Stimulated activated memory B cell treated with anti-CD40 and anti-IgM and Interleukin-4, amounts not matched to agents 10 μg/mL and 1 μg/mL and 100 μg/mL, for 72 hours (primary cell): ENCODE measurements around the gene TMEM248.
A peak's percentile ranks its signal among the peaks of the same experiment; 100 is the strongest.
"Not testable (repeated sequence)": the region's sequence is repeated elsewhere in the genome, so short reads cannot be mapped to it uniquely, and the experiment has no call there.

Experiments used
- ATAC-seq: fragments of 150-1000 bp; cut with Tn5 transposase; 2 replicates; pipeline ENCODE4 v1.10.0; 2021
- H3K27ac Mint-ChIP-seq: one replicate; pipeline ENCODE4 v1.8.0; 2022; ENCODE audit warnings: mild to moderate bottlenecking, mixed read lengths
- H3K27me3 Mint-ChIP-seq: one replicate; pipeline ENCODE4 v1.8.0; 2022; ENCODE audit warnings: mixed read lengths
- H3K36me3 Mint-ChIP-seq: one replicate; pipeline ENCODE4 v1.8.0; 2022; ENCODE audit warnings: mixed read lengths
- H3K4me1 Mint-ChIP-seq: one replicate; pipeline ENCODE4 v1.8.0; 2022; ENCODE audit warnings: mixed read lengths
- H3K4me3 Mint-ChIP-seq: one replicate; pipeline ENCODE4 v1.8.0; 2022; ENCODE audit warnings: mild to moderate bottlenecking, moderate library complexity, mixed read lengths
- H3K9me3 Mint-ChIP-seq: one replicate; pipeline ENCODE4 v1.8.0; 2022; ENCODE audit warnings: mixed read lengths

Gene TMEM248, protein sequence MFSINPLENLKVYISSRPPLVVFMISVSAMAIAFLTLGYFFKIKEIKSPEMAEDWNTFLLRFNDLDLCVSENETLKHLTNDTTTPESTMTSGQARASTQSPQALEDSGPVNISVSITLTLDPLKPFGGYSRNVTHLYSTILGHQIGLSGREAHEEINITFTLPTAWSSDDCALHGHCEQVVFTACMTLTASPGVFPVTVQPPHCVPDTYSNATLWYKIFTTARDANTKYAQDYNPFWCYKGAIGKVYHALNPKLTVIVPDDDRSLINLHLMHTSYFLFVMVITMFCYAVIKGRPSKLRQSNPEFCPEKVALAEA

DNA sequence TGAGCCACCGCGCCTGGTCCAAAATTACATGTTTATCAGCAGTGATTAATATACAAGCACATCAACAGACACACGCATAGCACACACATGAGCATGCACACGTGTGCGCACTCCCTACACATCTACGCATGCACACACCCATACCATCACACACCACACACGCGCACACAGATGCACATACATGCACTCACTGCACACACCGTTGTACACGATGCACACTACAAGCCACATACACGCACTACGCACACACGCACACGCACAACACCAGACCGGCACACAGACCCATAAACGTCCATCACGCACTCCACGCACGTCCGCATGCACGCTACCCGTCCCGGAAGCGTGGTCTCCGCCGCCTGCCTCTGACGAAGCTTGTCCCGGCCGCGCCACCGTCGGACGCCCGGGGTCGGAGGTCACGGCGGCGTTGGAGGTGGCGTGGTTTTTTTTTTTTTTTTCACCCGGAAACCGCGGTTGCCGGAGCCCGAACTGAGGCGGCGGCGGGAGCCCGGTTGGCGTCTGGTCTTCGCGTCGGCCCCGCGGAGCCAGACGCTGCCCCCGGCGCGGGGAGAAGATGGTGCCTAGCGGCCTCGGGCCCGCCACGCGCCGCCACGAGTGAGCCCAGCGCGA is at the start of gene TMEM248:
TMEM248 (plus strand) TSS at position 457 of the 627 bp plus-strand sequence. CDS start 20,641 bp downstream, outside the sequence.
- H3K4me1 Mint-ChIP-seq, result peaks cover 33% of the 10 kb centered on the region
- peak within 1 kb of the TSS; percentile 90 for H3K27ac Mint-ChIP-seq
- H3K36me3 Mint-ChIP-seq, result peaks cover 9% of the 10 kb centered on the region
- no peaks in the 10 kb centered on the region for H3K27me3 Mint-ChIP-seq
- ATAC-seq, result peak; percentile 95
- H3K9me3 Mint-ChIP-seq, result no peaks in the 10 kb centered on the region
- H3K4me3 Mint-ChIP-seq, result peak within 1 kb of the TSS; percentile 95

DNA sequence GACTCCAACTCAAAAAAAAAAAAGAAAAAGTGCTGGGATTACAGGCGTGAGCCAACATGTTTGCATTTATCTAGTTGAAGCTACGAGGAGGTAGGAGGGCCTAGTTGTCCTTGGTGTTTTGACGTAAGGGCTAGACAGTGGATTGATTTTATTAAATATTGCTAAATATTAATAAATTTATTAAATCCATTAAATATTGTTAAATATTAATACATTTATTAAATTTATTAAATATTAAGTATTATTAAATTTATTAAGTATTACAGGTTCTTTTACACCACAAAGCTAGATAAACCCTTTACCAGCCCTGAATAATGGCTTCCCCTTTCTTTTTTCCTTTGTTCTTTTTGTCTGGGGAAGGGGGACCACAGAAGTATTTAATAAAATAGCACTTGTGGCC is 47.5 kb upstream of the TMEM248 start:
- Mint-ChIP-seq H3K9me3 (no peaks in the 10 kb centered on the region), H3K27me3 (no peaks in the 10 kb centered on the region), H3K36me3 (peaks cover 31% of the 10 kb centered on the region), H3K27ac (no peak overlapping the region), H3K4me1 (peaks cover 13% of the 10 kb centered on the region), H3K4me3 (no peak overlapping the region)
- ATAC-seq, result no peak

DNA sequence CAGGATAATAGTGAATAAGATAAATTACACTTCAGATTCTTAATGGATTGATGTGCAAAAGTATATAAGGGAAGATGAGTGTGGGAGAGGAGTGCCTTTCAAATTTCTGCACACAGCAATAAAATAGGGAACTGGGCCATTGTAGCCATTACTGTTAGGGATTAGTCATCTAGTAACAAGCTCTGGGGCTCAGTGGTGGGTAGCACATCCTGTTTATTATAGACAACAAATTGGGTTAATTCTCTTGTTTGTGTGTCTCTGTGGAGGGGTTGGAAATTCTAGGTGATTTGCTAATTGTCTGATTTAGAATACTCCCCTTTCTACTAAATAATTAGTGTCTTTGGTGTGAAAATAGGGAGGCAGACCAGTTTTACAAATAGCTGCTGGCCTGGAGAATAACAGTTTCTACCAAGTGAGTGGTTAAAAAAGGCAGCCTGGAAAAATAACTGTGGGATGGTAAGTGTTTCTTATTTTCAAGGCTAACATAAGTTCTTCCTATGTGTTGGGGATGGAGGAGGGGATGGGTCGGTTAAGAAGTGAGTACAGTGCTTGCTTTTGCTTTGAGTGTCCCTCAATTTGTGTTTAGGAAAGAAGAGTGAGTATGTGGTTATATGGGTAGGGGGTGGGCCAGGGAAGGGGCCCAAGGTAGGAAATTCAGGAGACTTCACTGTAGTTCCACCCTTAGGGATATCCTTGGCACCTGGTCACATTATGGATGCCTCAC is 43.3 kb upstream of the TMEM248 start:
- ATAC-seq, result peak; percentile 87
- H3K4me1 Mint-ChIP-seq, result peaks cover 13% of the 10 kb centered on the region
- peak overlapping the region; percentile 24 for H3K4me3 Mint-ChIP-seq
- peaks cover 22% of the 10 kb centered on the region for H3K36me3 Mint-ChIP-seq
- H3K27ac Mint-ChIP-seq, result peak overlapping the region; percentile 81
- no peaks in the 10 kb centered on the region for H3K9me3 Mint-ChIP-seq
- H3K27me3 Mint-ChIP-seq, result no peaks in the 10 kb centered on the region

DNA sequence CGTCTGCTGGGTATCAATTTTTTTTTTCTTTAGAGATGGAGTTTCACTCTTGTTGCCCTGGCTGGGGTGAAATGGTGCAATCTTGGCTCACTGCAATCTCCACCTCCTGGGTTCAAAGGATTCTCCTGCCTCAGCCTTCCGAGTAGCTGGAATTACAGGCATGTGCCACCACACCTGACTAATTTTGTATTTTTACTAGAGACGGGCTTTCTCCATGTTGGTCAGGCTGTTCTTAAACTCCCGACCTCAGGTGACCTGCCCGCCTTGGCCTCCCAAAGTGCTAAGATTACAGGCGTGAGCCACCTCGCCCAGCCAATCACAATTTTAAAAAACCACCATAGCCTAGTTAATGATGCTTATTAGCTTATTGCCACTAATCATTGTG is 42.7 kb upstream of the TMEM248 start:
- not testable (repeated sequence) for H3K27me3 Mint-ChIP-seq, ATAC-seq, H3K9me3 Mint-ChIP-seq, H3K4me3 Mint-ChIP-seq
- Mint-ChIP-seq H3K4me1 (peaks cover 13% of the 10 kb centered on the region), H3K27ac (peak overlapping the region; percentile 81), H3K36me3 (peaks cover 22% of the 10 kb centered on the region)

DNA sequence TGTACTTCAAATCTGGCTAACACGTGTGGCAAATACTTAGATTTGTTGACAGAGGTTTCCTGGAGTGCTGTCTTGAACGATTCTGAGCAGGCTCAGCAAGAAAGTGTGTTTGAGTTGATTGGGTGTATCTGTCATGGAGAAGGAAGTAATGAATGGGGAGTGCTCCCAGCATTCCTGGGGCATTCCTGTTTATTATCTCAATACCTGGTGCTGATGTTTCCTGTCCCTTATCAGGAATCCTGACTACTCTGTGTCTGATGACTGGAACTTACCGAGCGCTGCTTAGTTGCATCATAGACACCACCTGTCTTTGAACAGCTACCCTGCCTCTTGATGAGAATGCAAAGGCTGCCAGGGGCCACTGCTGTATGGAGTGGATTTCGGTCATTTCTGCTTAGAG is 41.0 kb upstream of the TMEM248 start:
- Mint-ChIP-seq H3K4me3 (no peak overlapping the region), H3K27me3 (no peaks in the 10 kb centered on the region), H3K27ac (no peak overlapping the region), H3K9me3 (no peaks in the 10 kb centered on the region), H3K36me3 (peaks cover 22% of the 10 kb centered on the region), H3K4me1 (peaks cover 13% of the 10 kb centered on the region)
- no peak for ATAC-seq

DNA sequence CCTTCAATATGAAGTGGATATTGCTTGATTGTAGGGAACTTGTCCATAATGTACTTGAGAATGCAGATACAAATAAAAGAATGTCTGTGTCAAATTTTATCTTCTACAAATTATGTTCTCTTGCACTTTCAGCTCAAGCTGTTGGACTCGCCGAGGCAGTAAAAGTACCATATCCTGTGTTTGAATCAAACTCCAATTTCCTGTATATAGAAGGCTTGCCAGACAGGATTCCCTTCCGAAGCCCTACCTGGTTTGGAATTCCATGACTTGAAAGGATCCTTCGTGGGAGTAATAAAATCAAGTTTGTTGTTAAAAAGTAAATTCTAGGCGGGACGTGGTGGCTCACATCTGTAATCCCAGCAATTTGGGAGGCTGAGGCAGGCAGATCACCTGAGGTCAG is 40.4 kb upstream of the TMEM248 start:
- not testable (repeated sequence) for H3K4me3 Mint-ChIP-seq, H3K9me3 Mint-ChIP-seq, H3K27me3 Mint-ChIP-seq, H3K27ac Mint-ChIP-seq, ATAC-seq
- Mint-ChIP-seq H3K4me1 (peaks cover 13% of the 10 kb centered on the region), H3K36me3 (peaks cover 22% of the 10 kb centered on the region)

DNA sequence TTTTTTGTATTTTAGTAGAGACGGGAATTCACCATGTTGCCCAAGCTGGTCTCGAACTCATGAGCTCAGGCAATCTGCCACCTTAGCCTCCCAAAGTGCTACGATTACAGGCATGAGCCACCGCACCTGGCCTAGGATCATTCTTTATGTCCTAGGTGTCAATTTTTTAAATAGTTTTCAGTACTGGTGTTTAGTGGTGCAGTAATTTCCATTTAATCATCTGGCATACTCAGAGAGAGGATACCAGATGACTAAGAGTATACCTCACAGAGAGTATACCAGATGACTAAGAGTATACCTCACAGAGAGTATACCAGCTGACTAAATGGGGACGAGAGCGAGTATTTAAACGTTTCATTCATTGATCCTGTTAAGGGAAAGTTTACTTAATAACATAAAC is 37.3 kb upstream of the TMEM248 start:
- H3K36me3 Mint-ChIP-seq, result peaks cover 31% of the 10 kb centered on the region
- no peaks in the 10 kb centered on the region for H3K9me3 Mint-ChIP-seq
- H3K4me1 Mint-ChIP-seq, result peaks cover 16% of the 10 kb centered on the region
- no peak overlapping the region for H3K27ac Mint-ChIP-seq
- no peak overlapping the region for H3K4me3 Mint-ChIP-seq
- ATAC-seq, result no peak
- H3K27me3 Mint-ChIP-seq, result no peaks in the 10 kb centered on the region

DNA sequence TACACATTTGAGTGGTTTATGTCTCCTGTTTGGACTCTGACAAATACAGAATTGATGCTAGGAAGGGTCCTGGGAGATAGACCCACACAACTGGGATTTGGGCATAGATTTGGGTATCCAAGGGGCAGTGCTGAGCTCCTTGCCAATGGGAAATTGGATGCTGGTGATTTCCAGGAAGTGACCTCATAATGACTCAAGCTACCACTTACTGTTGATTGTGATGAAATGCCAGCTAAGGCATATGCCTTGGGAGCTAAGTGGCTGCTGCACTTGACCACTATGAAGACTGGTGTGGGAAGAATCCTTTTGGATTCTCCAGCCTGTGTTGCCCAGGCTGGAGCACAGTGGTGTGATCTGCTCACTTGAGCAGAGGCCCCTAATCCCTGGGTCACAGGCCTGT is 36.5 kb upstream of the TMEM248 start:
- not testable (repeated sequence) for H3K27me3 Mint-ChIP-seq, H3K9me3 Mint-ChIP-seq, ATAC-seq, H3K27ac Mint-ChIP-seq, H3K4me3 Mint-ChIP-seq
- Mint-ChIP-seq H3K36me3 (peaks cover 26% of the 10 kb centered on the region), H3K4me1 (peaks cover 16% of the 10 kb centered on the region)

DNA sequence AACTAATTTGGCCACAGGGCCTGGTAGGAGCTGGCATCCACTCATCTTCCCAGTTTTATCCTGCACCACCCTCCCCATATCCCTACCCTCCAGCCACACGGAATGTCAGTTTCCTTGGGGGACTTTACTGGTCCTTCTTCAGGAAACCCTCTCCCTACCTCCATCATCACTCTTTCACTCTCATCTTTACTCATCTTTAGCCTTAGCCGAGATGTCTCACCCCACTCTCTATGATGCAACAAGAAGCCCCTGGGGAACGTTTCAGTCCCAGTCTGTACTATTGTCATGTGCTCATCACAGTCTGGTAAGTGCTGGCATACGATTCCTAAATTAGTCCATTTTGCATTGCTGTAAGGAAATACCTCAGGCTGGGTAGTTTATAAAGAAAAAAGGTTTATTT is 34.9 kb upstream of the TMEM248 start:
- Mint-ChIP-seq H3K4me1 (peaks cover 16% of the 10 kb centered on the region), H3K9me3 (no peaks in the 10 kb centered on the region), H3K36me3 (peaks cover 20% of the 10 kb centered on the region), H3K27ac (peak overlapping the region; percentile 17), H3K27me3 (no peaks in the 10 kb centered on the region), H3K4me3 (no peak overlapping the region)
- ATAC-seq, result peak; percentile 76

DNA sequence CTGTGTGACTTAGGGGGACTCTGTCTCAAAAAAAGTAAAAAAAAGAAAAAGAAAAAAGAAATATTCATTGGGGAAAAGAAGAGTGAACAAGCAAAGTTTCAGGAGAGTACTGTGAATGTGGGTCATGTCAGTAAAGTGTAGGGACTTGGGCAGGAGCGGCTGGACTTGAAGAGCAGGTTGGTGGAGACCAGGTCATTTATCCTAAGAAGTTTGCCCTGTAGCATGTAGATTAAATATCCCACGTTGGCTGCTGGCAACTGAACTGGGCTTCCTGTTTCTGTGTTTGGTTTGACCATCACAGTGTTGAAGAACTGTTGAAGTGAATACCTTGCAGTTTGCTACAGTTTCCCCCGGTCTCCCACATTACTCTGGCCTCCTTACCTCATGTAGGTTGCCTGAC is 32.8 kb upstream of the TMEM248 start:
- peaks cover 22% of the 10 kb centered on the region for H3K36me3 Mint-ChIP-seq
- not testable (repeated sequence) for H3K27ac Mint-ChIP-seq, ATAC-seq, H3K4me3 Mint-ChIP-seq, H3K27me3 Mint-ChIP-seq, H3K9me3 Mint-ChIP-seq
- H3K4me1 Mint-ChIP-seq, result peaks cover 16% of the 10 kb centered on the region

DNA sequence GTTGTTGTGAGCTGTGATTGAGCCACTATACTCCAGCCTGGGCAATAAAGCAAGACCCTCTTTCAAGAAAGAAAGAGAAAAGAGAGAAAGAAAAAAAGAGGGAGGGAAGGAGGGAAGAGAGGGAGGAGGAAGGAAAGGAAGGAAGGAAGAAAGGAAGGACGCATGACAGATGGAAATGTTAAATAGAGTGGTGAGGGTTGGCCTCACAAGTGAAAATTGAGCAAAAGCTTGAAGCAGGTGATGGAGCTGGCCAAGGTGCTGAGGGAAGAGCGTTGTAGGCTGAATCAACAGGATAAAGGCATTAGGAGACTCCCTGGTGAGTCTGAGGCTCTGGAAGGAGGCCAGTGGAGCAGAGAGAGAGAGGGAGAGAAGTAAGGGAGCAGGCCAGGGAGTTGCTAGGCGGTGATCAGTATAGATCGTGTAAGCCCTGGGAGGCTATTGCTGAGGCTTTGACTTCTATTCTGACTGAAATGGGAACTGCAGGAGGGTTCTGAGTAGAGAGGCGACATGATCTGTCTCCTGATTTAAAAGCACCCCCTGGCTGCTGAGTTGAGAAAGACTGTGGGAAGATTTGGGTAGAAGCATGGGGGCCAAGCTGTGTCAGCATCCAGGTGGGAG is 26.5 kb upstream of the TMEM248 start:
- no peaks in the 10 kb centered on the region for H3K27me3 Mint-ChIP-seq
- no peaks in the 10 kb centered on the region for H3K4me1 Mint-ChIP-seq
- no peak overlapping the region for H3K27ac Mint-ChIP-seq
- ATAC-seq, result no peak
- H3K9me3 Mint-ChIP-seq, result no peaks in the 10 kb centered on the region
- H3K4me3 Mint-ChIP-seq, result no peak overlapping the region
- peaks cover 27% of the 10 kb centered on the region for H3K36me3 Mint-ChIP-seq

DNA sequence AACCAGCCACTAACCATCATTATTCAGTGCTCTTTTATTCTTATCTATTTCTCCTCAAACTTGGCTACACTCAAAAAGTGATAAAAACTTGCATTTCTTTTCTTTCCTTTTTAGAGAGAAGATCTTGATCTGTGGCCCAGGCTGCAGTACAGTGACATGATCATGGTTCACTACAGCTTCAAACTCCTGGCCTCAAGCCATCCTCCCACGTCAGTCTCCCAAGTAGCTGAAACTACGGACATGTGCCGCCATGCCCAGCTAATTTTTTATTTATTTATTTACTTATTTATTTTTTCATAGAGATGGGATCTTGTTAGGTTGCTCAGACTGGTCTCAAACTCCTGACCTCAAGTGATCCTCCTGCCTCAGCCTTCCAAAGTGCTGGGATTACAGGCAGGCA is 24.6 kb upstream of the TMEM248 start:
- no peaks in the 10 kb centered on the region for H3K27me3 Mint-ChIP-seq
- ATAC-seq, result no peak
- no peaks in the 10 kb centered on the region for H3K9me3 Mint-ChIP-seq
- no peak overlapping the region for H3K4me3 Mint-ChIP-seq
- H3K4me1 Mint-ChIP-seq, result no peaks in the 10 kb centered on the region
- H3K36me3 Mint-ChIP-seq, result peaks cover 29% of the 10 kb centered on the region
- H3K27ac Mint-ChIP-seq, result no peak overlapping the region

DNA sequence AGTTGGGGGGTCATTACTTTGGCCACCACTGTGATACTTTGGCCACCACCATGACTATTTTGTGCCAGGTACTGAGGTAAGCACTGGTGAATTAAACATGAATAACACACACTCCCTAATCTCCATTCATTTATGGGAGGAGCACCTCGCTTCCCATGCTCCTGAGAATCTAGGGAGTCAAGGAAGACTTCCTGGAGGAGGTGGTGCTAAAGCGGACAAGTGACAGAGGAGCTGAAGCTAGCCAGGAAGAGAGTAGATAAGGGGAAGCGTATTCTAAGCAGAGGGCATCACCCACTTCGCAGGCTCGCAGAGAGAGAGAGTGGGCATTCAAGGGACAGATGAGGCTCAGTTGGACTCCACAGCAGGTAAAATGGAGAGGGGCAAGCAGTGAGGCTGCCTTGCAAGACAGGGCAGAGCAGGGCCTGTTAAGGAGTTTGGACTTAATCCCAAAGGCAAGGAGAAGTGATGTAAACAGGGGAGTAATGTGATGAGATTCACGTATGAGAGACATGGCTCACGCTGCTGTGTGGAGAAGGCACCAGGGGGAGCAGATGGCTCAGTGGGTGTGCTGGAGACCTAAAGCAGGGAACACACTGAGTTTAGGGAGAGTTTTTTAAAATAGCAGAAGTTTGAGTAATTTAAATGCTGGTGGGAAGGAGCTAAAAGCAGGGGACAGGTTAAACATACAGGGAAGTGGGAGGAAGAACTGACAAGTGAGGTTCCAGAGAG is 21.3 kb upstream of the TMEM248 start:
- no peaks in the 10 kb centered on the region for H3K9me3 Mint-ChIP-seq
- H3K4me3 Mint-ChIP-seq, result no peak overlapping the region
- no peak for ATAC-seq
- H3K4me1 Mint-ChIP-seq, result no peaks in the 10 kb centered on the region
- H3K36me3 Mint-ChIP-seq, result peaks cover 20% of the 10 kb centered on the region
- no peak overlapping the region for H3K27ac Mint-ChIP-seq
- no peaks in the 10 kb centered on the region for H3K27me3 Mint-ChIP-seq

DNA sequence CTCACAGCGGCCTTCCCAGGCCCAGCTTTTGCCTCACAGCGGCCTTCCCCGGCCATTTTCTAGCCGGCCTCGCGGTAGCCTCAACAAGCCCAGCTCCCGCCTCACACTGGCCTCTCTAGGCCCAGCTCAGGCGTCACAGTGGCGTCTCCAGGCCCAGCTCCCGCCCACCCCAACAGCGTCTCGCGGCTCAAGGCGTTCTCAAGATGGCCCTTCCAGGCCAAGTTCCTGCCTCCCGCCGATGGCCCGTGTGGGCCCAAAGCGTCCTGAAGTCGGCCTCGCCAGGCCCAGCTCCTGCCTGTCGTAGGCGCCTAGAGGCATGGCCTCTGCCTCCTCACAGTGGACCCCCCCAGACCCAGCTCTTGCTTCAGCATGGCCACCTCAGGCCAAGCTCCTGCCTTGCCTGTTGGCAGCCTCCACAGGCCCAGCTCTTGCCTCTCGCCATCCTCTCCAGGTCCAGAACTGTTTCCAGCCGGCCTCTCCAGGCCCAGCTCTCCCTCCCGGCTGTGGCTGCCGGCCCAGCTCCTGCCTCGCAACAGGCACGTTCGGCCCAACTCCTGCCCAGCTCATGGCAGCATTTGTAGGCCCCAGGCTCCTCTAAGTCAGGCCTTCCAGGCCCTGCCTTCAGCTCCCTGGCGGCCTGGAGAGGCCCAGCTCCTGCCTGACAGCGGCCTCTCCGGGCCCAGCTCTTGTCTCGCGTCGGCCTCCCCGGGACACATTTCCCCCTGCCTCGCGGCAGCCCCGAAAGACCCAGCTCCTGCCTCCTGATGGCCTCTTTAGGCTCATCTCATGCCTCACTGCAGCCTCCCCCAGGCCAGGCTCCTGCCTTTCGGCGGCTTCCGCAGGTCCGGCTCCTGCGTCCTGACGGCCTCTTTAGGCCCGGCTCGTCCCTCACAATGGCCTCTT is 18.8 kb upstream of the TMEM248 start:
- no peak for ATAC-seq
- Mint-ChIP-seq H3K27me3 (no peaks in the 10 kb centered on the region), H3K9me3 (no peaks in the 10 kb centered on the region), H3K4me1 (no peaks in the 10 kb centered on the region), H3K36me3 (peaks cover 12% of the 10 kb centered on the region), H3K27ac (no peak overlapping the region), H3K4me3 (no peak overlapping the region)
